HG02970 (cell line): ENCODE data around the gene BACH2.
A peak's percentile ranks its signal among the peaks of the same experiment; 100 is the strongest.

Experiments
- ATAC-seq: cut with Tn5 transposase; IDR thresholded peaks from one replicate; pipeline ENCODE4 v1.9.1; 2021; ENCODE audit warnings: mild to moderate bottlenecking, moderate library complexity, moderate number of reproducible peaks; ENCODE audit not compliant: unreplicated experiment, low FRiP score

BACH2 gene

DNA sequence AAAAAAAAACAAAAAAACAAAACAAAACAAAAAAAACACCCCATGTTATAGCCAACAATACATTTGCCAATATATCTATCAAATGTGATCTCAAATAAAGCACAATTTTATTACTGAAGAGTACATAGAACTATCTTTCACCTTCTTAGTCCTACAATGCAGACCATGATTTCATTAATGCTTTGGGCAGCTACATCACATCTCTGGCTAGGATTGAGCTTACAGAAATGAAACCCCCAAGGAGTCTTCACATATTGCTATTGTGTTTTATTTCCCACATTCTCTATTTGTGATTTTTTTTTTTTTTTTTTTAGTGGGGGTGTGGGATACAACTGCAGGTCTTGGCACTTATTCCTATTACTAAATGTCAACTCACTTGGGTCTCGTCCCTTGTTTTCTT, 189.3 kb downstream of the BACH2 start:
- ATAC-seq, result no peak

- ATAC-seq, result no peak
Observed at GRCh38 chr6:90106449-90106848, 190.2 kb downstream of the BACH2 start.

- no peak for ATAC-seq
Observed at GRCh38 chr6:90105506-90106170, 191.0 kb downstream of the BACH2 start.

- peak; percentile 78 for ATAC-seq
Observed at GRCh38 chr6:90103056-90103800, 193.4 kb downstream of the BACH2 start.

- ATAC-seq, result no peak
Observed at GRCh38 chr6:90101403-90101802, 195.2 kb downstream of the BACH2 start.

DNA sequence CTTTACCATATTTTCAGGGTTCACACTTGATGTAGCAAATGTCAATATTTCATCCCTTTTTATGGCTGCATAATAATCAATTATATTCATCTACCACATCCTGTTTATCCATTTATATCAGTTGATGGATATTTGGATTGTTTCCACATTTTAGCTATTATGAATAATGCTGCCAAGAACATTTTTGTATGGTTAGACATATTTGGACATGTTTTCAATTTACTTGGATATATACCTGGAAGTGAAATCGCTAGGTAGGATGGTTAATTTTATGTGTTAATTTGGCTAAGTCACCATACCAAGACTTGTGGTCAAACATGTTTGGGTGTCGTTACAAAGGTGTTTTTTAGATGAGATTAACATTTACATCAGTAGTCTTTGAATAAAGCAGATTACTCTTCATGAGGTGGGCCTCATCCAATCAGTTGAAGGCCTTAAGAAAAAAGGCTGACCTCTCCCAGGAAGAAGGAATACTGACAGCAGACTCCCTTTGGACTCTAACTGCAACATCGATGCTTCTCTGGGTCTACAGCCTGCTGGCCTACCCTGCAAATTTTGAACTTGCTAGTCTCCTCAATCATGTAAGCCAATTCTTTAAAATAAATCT, 196.5 kb downstream of the BACH2 start:
- no peak for ATAC-seq

DNA sequence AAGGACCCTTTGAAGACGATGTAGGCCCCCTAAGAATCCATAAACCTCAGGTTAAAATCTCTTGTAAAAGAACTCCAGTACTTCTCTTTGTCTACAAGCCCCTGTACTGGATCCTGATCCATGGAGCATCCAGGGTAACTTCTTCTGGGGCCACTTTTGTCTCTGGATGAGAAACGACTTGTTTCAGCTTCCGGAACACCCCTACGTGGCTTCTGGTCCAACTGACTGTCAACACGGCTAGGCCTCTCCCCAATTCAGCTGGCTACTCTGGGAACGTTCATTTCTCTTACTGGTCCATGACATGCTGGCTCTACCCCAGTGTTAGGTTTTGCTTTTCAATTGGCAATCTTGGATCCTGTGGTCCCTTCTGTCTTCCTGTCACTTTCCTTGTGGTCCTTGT, 198.0 kb downstream of the BACH2 start:
- no peak for ATAC-seq

- no peak for ATAC-seq
Observed at GRCh38 chr6:90098001-90098531, 198.6 kb downstream of the BACH2 start.

GRCh38 chr6:90097356-90097755, 199.3 kb downstream of the BACH2 start:
- no peak for ATAC-seq

GRCh38 chr6:90096818-90097217, 199.8 kb downstream of the BACH2 start:
- no peak for ATAC-seq

DNA sequence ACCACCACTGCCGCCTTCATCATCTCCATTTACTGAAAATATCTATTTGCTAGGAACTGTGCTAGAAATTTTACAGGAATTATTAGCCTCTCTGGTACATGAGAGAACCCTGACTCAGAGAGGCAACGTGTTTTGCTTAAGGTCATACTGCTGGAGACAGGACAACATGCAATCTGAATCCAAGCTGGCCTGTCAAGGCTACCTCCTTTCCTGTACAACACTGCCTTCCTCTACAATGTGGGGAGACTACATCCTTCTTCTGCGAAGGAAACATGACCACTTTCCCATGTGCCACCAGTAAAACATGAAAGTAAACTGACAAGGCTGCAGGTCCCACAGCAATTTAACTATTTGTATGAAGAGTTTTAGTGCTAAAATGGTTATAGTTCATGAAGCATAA, 200.9 kb downstream of the BACH2 start:
- ATAC-seq, result no peak

DNA sequence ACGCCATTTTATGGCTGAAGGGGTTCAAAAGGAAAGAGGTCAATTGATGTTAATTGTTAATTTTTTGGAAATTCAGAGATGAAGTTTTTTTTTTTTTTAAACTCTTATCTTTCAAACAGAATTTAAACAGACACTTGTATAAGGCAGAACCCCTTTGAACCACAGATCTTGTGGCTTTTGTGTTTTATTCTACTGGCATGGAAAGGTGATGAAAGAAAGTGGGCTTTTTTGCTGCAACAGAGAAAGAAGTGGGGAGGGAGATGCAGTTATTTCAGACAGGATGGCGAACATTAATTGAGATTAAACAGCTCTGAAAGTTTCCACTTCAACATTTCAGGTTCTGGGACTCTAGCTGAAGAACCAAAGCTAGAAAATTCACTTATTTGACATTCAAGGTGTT, 201.5 kb downstream of the BACH2 start:
- no peak for ATAC-seq

- no peak for ATAC-seq
Observed at GRCh38 chr6:90093558-90094073, 203.0 kb downstream of the BACH2 start.

- no peak for ATAC-seq
Observed at GRCh38 chr6:90090866-90091265, 205.8 kb downstream of the BACH2 start.

- ATAC-seq, result no peak
Observed at GRCh38 chr6:90088009-90088408, 208.6 kb downstream of the BACH2 start.

DNA sequence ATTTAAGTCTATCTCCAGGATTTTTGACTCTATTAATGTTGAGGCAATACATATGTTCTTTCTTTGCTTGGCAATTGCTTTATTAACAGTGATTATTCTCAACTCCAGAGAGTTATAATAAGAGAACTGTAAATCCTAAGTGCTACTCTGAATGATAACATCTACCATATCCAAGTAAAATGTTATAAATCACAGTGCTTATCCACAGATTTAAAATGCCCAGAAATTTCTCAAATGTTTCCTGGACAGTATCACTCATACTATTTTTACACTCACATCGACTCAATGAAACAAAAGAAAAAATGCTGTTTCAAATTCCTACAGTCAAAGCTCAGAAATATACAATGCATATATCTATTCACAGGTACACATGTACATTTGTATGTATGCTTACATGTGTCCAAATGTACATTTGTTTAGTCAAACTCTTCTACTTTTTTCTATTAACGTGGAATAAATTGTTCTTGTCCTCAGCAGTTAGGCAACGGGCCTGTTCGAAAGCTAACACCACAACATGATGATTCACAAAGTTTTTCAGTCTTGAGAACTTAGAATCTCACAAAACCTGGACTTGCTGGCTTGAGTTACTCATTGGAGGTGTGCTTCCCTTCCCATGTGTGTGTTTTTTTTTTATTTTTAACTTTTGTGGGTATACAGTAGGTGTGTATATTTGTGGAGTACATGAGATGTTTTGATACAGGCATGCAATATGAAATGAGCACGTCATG, 209.4 kb downstream of the BACH2 start:
- no peak for ATAC-seq

- no peak for ATAC-seq
Observed at GRCh38 chr6:90086517-90086916, 210.1 kb downstream of the BACH2 start.

DNA sequence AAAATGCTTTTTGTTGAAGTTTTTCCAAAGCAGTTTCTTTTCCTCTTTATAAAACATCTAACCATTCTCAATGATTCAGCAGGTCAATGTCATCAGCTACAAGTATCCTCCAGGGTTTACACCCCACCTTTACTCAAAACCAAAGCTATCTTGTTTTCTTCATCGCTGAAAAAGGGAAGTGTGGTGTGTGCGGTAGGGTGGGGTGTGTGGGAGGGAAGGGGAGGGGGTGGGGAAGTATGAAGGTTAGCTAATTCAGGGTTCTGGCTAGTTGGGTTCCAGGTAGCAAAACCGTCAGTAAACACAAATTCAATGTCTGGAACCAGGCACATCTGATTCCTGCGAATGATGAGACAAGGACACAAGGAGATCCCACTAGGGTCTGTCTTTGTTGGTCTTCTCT, 212.8 kb downstream of the BACH2 start:
- ATAC-seq, result no peak

DNA sequence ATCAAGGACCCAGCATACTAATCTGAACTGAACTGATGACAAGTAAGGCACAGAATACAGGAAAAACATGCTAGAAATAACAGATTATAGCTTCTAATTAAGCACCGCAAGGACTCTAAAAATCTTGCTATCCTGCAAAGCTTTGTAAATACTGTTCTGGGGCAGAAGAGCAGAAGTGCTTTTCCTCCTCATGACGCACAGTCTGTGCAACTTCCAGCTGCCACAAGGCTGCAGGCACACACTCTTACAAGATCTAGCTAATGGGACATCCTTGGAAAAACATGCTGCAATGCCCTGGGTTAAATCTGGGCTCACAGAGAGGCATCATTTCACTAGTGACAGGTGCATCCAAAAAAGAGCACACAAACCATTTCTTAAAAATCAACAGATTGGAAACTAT, 213.8 kb downstream of the BACH2 start:
- ATAC-seq, result no peak

DNA sequence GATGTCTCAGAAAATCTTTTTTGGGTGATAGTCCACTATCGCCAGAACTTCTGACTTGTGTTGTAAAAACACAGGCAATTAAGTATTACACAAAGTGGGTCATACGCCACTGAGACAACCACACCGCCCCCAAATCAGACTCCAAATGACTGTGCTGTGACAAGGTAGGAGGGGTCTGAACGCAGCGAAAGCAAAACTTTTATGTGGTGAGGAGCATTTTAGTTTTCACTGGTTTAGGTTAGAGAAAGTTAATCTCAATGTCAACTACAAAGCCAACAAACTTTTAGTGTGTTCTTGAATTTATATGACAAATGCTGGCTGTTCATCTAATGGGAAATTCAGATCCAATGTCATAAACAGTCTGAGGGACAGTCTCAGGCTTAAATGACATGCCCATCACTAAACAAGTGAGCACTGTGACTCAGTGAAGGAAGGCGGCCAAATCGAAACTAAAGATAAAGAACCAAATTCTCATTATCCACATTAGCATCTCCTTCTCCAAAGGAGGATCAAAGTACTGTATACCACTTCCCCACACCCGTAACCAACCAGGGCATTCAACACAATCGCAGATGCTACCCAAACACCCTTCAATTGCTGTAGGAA, 215.7 kb downstream of the BACH2 start:
- ATAC-seq, result peak; percentile 84
